MG63 (cell line): ENCODE results near the gene MTA1. TPM values are rescaled to one million over a fixed set of nuclear protein-coding genes. Genes with fewer than 3 reads are reported as not detected.

Experiments used
- DNase-seq: peaks from one replicate; pipeline ENCODE4 v3.0.0-alpha.2; 2020
- H3K27me3 ChIP-seq: fragments of 250-450 bp; sonication (Bioruptor Pico); 2 replicates; pipeline ENCODE4 v1.5.1; 2020; ENCODE audit warnings: mild to moderate bottlenecking, moderate library complexity
- H3K36me3 ChIP-seq: fragments of 250-450 bp; sonication (Bioruptor Pico); 2 replicates; pipeline ENCODE4 v1.5.1; 2020; ENCODE audit warnings: mild to moderate bottlenecking, moderate library complexity
- H3K4me3 ChIP-seq: fragments of 250-450 bp; sonication (Bioruptor Pico); 2 replicates; pipeline ENCODE4 v1.5.1; 2020; ENCODE audit warnings: mild to moderate bottlenecking, moderate library complexity
- H3K9me3 ChIP-seq: fragments of 250-450 bp; sonication (Bioruptor Pico); 2 replicates; pipeline ENCODE4 v1.5.1; 2020; ENCODE audit warnings: mild to moderate bottlenecking, moderate library complexity
- total RNA-seq: library from RNA; depleted of rRNA; stranded (reverse); fragments of >200 nt; shearing (Covaris generic); gene quantifications from 2 replicates; pipeline ENCODE4 v1.2.3, GENCODE V29; 2014; ENCODE audit warnings: low replicate concordance

MTA1 gene
- total RNA-seq, 1 experiment from 2014 or later: 46.5 TPM

GRCh38 chr14:105427936-105428485 is 8.4 kb downstream of the MTA1 start:
- Histone ChIP-seq H3K9me3 (peaks cover 4% of the 10 kb centered on the region; the same call in 1 of the 2 replicates), H3K4me3 (no peak overlapping the region), H3K36me3 (peaks cover 19% of the 10 kb centered on the region), H3K27me3 (no peaks in the 10 kb centered on the region)
- no peak for DNase-seq

- H3K36me3 ChIP-seq: peaks cover 19% of the 10 kb centered on the region
- H3K9me3 ChIP-seq: peaks cover 4% of the 10 kb centered on the region; the same call in 1 of the 2 replicates
- DNase-seq: no peak
- H3K4me3 ChIP-seq: no peak overlapping the region
- no peaks in the 10 kb centered on the region for H3K27me3 ChIP-seq
Observed at GRCh38 chr14:105430042-105430441, 10.4 kb downstream of the MTA1 start.

- H3K27me3 ChIP-seq: no peaks in the 10 kb centered on the region
- no peak overlapping the region for H3K4me3 ChIP-seq
- DNase-seq: peak; percentile 70
- H3K36me3 ChIP-seq: peaks cover 19% of the 10 kb centered on the region
- H3K9me3 ChIP-seq: peaks cover 4% of the 10 kb centered on the region; the same call in 1 of the 2 replicates
Observed at GRCh38 chr14:105430565-105430964, 10.9 kb downstream of the MTA1 start.

- H3K4me3 ChIP-seq: no peak overlapping the region
- DNase-seq: no peak
- H3K36me3 ChIP-seq: peaks cover 19% of the 10 kb centered on the region
- no peaks in the 10 kb centered on the region for H3K27me3 ChIP-seq
- H3K9me3 ChIP-seq: peaks cover 4% of the 10 kb centered on the region; the same call in 1 of the 2 replicates
Observed at GRCh38 chr14:105431256-105431655, 11.6 kb downstream of the MTA1 start.

- no peak for DNase-seq
- no peaks in the 10 kb centered on the region for H3K27me3 ChIP-seq
- peaks cover 19% of the 10 kb centered on the region for H3K36me3 ChIP-seq
Observed at GRCh38 chr14:105432657-105433056, 13.0 kb downstream of the MTA1 start.

GRCh38 chr14:105433161-105433605 is 13.6 kb downstream of the MTA1 start:
- Histone ChIP-seq H3K36me3 (peaks cover 19% of the 10 kb centered on the region), H3K4me3 (no peak overlapping the region), H3K27me3 (no peaks in the 10 kb centered on the region), H3K9me3 (peaks cover 4% of the 10 kb centered on the region; the same call in 1 of the 2 replicates)
- no peak for DNase-seq

More at GRCh38 chr14:105432657-105433056, 13.0 kb downstream of the MTA1 start:
- no peak overlapping the region for H3K4me3 ChIP-seq
- H3K9me3 ChIP-seq: peaks cover 4% of the 10 kb centered on the region; the same call in 1 of the 2 replicates

- DNase-seq: no peak
- peaks cover 7% of the 10 kb centered on the region for H3K36me3 ChIP-seq
- no peaks in the 10 kb centered on the region; the same call in 1 of the 2 replicates for H3K9me3 ChIP-seq
- H3K27me3 ChIP-seq: no peaks in the 10 kb centered on the region
- no peak overlapping the region for H3K4me3 ChIP-seq
Observed at GRCh38 chr14:105436402-105436801, 16.8 kb downstream of the MTA1 start.

GRCh38 chr14:105436891-105437722 is 17.5 kb downstream of the MTA1 start:
- no peak for DNase-seq
- Histone ChIP-seq H3K4me3 (no peak overlapping the region), H3K36me3 (peaks cover 5% of the 10 kb centered on the region), H3K9me3 (no peaks in the 10 kb centered on the region), H3K27me3 (no peaks in the 10 kb centered on the region)

GRCh38 chr14:105437723-105438500 is 18.3 kb downstream of the MTA1 start:
- H3K36me3 ChIP-seq: peaks cover 5% of the 10 kb centered on the region
- H3K4me3 ChIP-seq: no peak overlapping the region
- H3K9me3 ChIP-seq: no peaks in the 10 kb centered on the region
- DNase-seq: no peak
- H3K27me3 ChIP-seq: no peaks in the 10 kb centered on the region

- Histone ChIP-seq H3K9me3 (no peaks in the 10 kb centered on the region), H3K4me3 (no peak overlapping the region), H3K27me3 (no peaks in the 10 kb centered on the region), H3K36me3 (peaks cover 5% of the 10 kb centered on the region)
- no peak for DNase-seq
Observed at GRCh38 chr14:105439179-105439578, 19.6 kb downstream of the MTA1 start.

GRCh38 chr14:105439710-105440553 is 20.3 kb downstream of the MTA1 start:
- Histone ChIP-seq H3K9me3 (no peaks in the 10 kb centered on the region), H3K27me3 (no peaks in the 10 kb centered on the region), H3K4me3 (no peak overlapping the region), H3K36me3 (peaks cover 5% of the 10 kb centered on the region)
- DNase-seq: peak; percentile 25

- no peak overlapping the region for H3K4me3 ChIP-seq
- no peaks in the 10 kb centered on the region for H3K9me3 ChIP-seq
- DNase-seq: no peak
- H3K36me3 ChIP-seq: peaks cover 5% of the 10 kb centered on the region
- H3K27me3 ChIP-seq: no peaks in the 10 kb centered on the region
Observed at GRCh38 chr14:105440554-105440900, 20.9 kb downstream of the MTA1 start.

- Histone ChIP-seq H3K36me3 (peaks cover 5% of the 10 kb centered on the region), H3K4me3 (no peak overlapping the region), H3K9me3 (no peaks in the 10 kb centered on the region), H3K27me3 (no peaks in the 10 kb centered on the region)
- DNase-seq: no peak
Observed at GRCh38 chr14:105440992-105441391, 21.4 kb downstream of the MTA1 start.

GRCh38 chr14:105442125-105442524 is 22.5 kb downstream of the MTA1 start:
- no peak for DNase-seq
- peaks cover 5% of the 10 kb centered on the region for H3K36me3 ChIP-seq
- no peaks in the 10 kb centered on the region for H3K27me3 ChIP-seq
- no peak overlapping the region for H3K4me3 ChIP-seq
- H3K9me3 ChIP-seq: no peaks in the 10 kb centered on the region

GRCh38 chr14:105442834-105443233 is 23.2 kb downstream of the MTA1 start:
- peaks cover 5% of the 10 kb centered on the region for H3K36me3 ChIP-seq
- no peaks in the 10 kb centered on the region for H3K27me3 ChIP-seq
- no peak for DNase-seq
- no peaks in the 10 kb centered on the region for H3K9me3 ChIP-seq
- no peak overlapping the region for H3K4me3 ChIP-seq

- Histone ChIP-seq H3K36me3 (peaks cover 5% of the 10 kb centered on the region), H3K4me3 (no peak overlapping the region), H3K9me3 (no peaks in the 10 kb centered on the region), H3K27me3 (no peaks in the 10 kb centered on the region)
- no peak for DNase-seq
Observed at GRCh38 chr14:105444859-105445258, 25.2 kb downstream of the MTA1 start.
